K562 (cell line): ENCODE data around the gene BBC3. TPM values are rescaled to one million over a fixed set of nuclear protein-coding genes. Genes with fewer than 3 reads are reported as not detected.
A peak's percentile ranks its signal among the peaks of the same experiment; 100 is the strongest.

Experiments
- BRD9 ChIP-seq: fragments of 450-650 bp; IDR thresholded peaks from 2 replicates; pipeline ENCODE4 v1.6.1; 2018; ENCODE audit warnings: low read depth; ENCODE audit not compliant: partially characterized antibody
- E2F5 ChIP-seq: sonication (generic); formaldehyde crosslinking; IDR thresholded peaks from 2 replicates; pipeline ENCODE4 v1.8.0; 2022; ENCODE audit warnings: mild to moderate bottlenecking, missing genetic modification reagents
- GATAD2B ChIP-seq: fragments of 450-650 bp; IDR thresholded peaks from 2 replicates; pipeline ENCODE4 v1.6.1; 2017; ENCODE audit warnings: mild to moderate bottlenecking, borderline replicate concordance
- IFI16 ChIP-seq: fragments of 250-450 bp; sonication (Bioruptor Pico); IDR thresholded peaks from 2 replicates; pipeline ENCODE4 v2.1.2; 2022; ENCODE audit warnings: mild to moderate bottlenecking, inconsistent platforms
- KDM2B ChIP-seq: fragments of 250-450 bp; sonication (Bioruptor Pico); IDR thresholded peaks from 2 replicates; pipeline ENCODE4 v1.8.0; 2021; ENCODE audit warnings: mild to moderate bottlenecking, moderate library complexity
- MYNN ChIP-seq, 2 experiments: sonication (generic); formaldehyde crosslinking in 1 of 2; IDR thresholded peaks; 2 replicates each; pipeline versions ENCODE4 v1.5.0 to v1.6.1; 2016 to 2020; ENCODE audit warnings: antibody characterized with exemption in 1 of 2, missing genetic modification reagents in 1 of 2
- NR2C2 ChIP-seq, 2 experiments: fragments of 200-800 bp in 1 of 2; sonication (Bioruptor generic) in 1 of 2; sonication (generic) in 1 of 2; formaldehyde crosslinking in 1 of 2; IDR thresholded peaks; 2 replicates each; pipeline versions ENCODE4 v1.6.1 to v1.8.0; 2016 to 2022; ENCODE audit warnings: mild to moderate bottlenecking in 1 of 2, missing compliant biosample characterization in 1 of 2, missing genetic modification characterization in 1 of 2, missing genetic modification reagents in 1 of 2
- SMAD1 ChIP-seq: fragments of 150-350 bp; IDR thresholded peaks from 2 replicates; pipeline ENCODE4 v1.6.1; 2014; ENCODE audit warnings: low read length, low read depth; ENCODE audit not compliant: partially characterized antibody
- TARDBP ChIP-seq: fragments of 450-650 bp; IDR thresholded peaks from 2 replicates; pipeline ENCODE4 v1.6.1; 2016
- THAP12 ChIP-seq: fragments of 250-450 bp; sonication (Bioruptor Pico); IDR thresholded peaks from 2 replicates; pipeline ENCODE4 v1.9.0; 2021; ENCODE audit warnings: mild to moderate bottlenecking, inconsistent platforms
- THRB ChIP-seq: fragments of 450-650 bp; formaldehyde crosslinking; conservative IDR thresholded peaks from 2 replicates; pipeline ENCODE4 v1.4.0; 2022; ENCODE audit warnings: mild to moderate bottlenecking, missing genetic modification characterization
- YBX1 ChIP-seq: fragments of 450-650 bp; IDR thresholded peaks from 2 replicates; pipeline ENCODE4 v1.7.1; 2016; ENCODE audit warnings: mild to moderate bottlenecking
- ZBTB9 ChIP-seq: fragments of 450-650 bp; formaldehyde crosslinking; IDR thresholded peaks from 2 replicates; pipeline ENCODE4 v1.4.0; 2020; ENCODE audit warnings: mild to moderate bottlenecking, moderate library complexity
- ZNF212 ChIP-seq: fragments of 450-650 bp; formaldehyde crosslinking; IDR thresholded peaks from 2 replicates; pipeline ENCODE4 v1.4.0; 2020; ENCODE audit warnings: mild to moderate bottlenecking
- ZNF583 ChIP-seq: fragments of 250-450 bp; sonication (Bioruptor Pico); IDR thresholded peaks from 2 replicates; pipeline ENCODE4 v1.4.0; 2020
- ZNF592 ChIP-seq: fragments of 450-650 bp; IDR thresholded peaks from 2 replicates; pipeline ENCODE4 v1.6.1; 2017; ENCODE audit warnings: antibody characterized with exemption, mild to moderate bottlenecking
- polyA plus RNA-seq, 8 experiments: library from polyadenylated mRNA; depleted of rRNA in 4 of 8; stranded (reverse) in 5 of 8; unstranded in 3 of 8; fragments of >200 nt; fragmentation: Nextera tagmentation in 2 of 8; fragmentation: Illumina TruSeq in 1 of 8; extraction: Ambion mirVana in 2 of 8; extraction: Trizol in 1 of 8; gene quantifications; 2 replicates each; pipeline versions ENCODE4 v1.2.1 to v1.2.3, GENCODE V29; 2011 to 2014; ENCODE audit warnings: inconsistent platforms in 1 of 8, missing spikeins in 1 of 8
- total RNA-seq, 7 experiments: library from RNA; depleted of rRNA in 6 of 7; stranded (reverse); fragments of >200 nt in 6 of 7; fragmentation: Illumina TruSeq in 2 of 7; extraction: Trizol in 2 of 7; gene quantifications; 2 replicates each; pipeline versions ENCODE4 v1.2.1 to v1.2.3, GENCODE V29; 2011 to 2021; ENCODE audit warnings: low replicate concordance in 1 of 7

Gene BBC3
- total and polyA plus RNA-seq, 9 of the 15 experiments (the other 6 are each of a cell fraction or from before 2014, with no cell fraction given): 0.15 to 30.7 (median 4.8) TPM

GRCh38 chr19:47225746-47226425 lies 5.1 kb downstream of the BBC3 start (continued):
- 0 out of 2 replicates have a peak, but pooled peaks have one; percentile 12 for TF ChIP-seq ZNF212 (CRISPR knock-in tag)
- TF ChIP-seq ZBTB9 (CRISPR knock-in tag): peak; percentile 88; the same call in 1 of the 2 replicates
- no peak for TF ChIP-seq BRD9
- no peak for TF ChIP-seq IFI16 (CRISPR knock-in tag)
- TF ChIP-seq TARDBP: 0 out of 2 replicates have a peak, but pooled peaks have one; percentile 38
- no peak for TF ChIP-seq YBX1
- peak; percentile 93 for TF ChIP-seq GATAD2B
- 0 out of 2 replicates have a peak, but pooled peaks have one; percentile 30 for TF ChIP-seq ZNF583 (CRISPR knock-in tag)
- peak; percentile 98 for TF ChIP-seq THAP12 (CRISPR knock-in tag)
- TF ChIP-seq KDM2B (CRISPR knock-in tag): peak; percentile 88; the same call in 1 of the 2 replicates
- TF ChIP-seq ZNF592: peak; percentile 49; the same call in 1 of the 2 replicates
- peak; percentile 50; the same call in 1 of the 2 replicates for TF ChIP-seq NR2C2 (CRISPR knock-in tag; IDR thresholded peaks at IDR 0.05)
- no peak for TF ChIP-seq NR2C2 (tag; IDR thresholded peaks at IDR 0.05)
- peak; percentile 96 for TF ChIP-seq SMAD1
- no peak for TF ChIP-seq THRB
- TF ChIP-seq MYNN (IDR thresholded peaks at IDR 0.05): peak; percentile 69; the same call in 1 of the 2 replicates
- TF ChIP-seq MYNN (CRISPR knock-in tag; IDR thresholded peaks at IDR 0.05): no peak
- TF ChIP-seq E2F5 (CRISPR knock-in tag): 0 out of 2 replicates have a peak, but pooled peaks have one; percentile 52
